WTC11 (cell line): ENCODE measurements around the gene SIKE1. TPM values are rescaled to one million over a fixed set of nuclear protein-coding genes. Genes with fewer than 3 reads are reported as not detected.
A peak's percentile ranks its signal among the peaks of the same experiment; 100 is the strongest.

Experiments
- ATAC-seq: fragments of 200-7000 bp; cut with Tn5 transposase; 2 replicates; pipeline ENCODE4 v1.10.0; 2021; ENCODE audit warnings: mild to moderate bottlenecking, moderate library complexity
- CTCF ChIA-PET: fragments of 300-600 bp; sonication (Branson Sonifier 250); formaldehyde crosslinking; loops from one replicate; lab custom pipeline; 2021; ENCODE audit warnings: antibody characterized with exemption; lab: Charles Lee
- POLR2A ChIA-PET: fragments of 350-600 bp; sonication (Branson Sonifier 250); formaldehyde crosslinking; loops from one replicate; lab custom pipeline; 2021; ENCODE audit warnings: antibody characterized with exemption; lab: Charles Lee
- DNase-seq: peaks from one replicate; pipeline ENCODE4 v3.0.0; 2021; ENCODE audit warnings: low spot score
- H3K27ac Mint-ChIP-seq: 2 replicates; pipeline ENCODE4 v1.8.0; 2021; ENCODE audit warnings: mixed read lengths
- H3K27me3 Mint-ChIP-seq: 2 replicates; pipeline ENCODE4 v1.8.0; 2021; ENCODE audit warnings: low read depth, mild to moderate bottlenecking, moderate library complexity, mixed read lengths
- H3K36me3 Mint-ChIP-seq: 2 replicates; pipeline ENCODE4 v1.8.0; 2021; ENCODE audit warnings: mixed read lengths
- H3K4me1 Mint-ChIP-seq: 2 replicates; pipeline ENCODE4 v1.8.0; 2022; ENCODE audit warnings: mixed read lengths
- H3K4me3 Mint-ChIP-seq: 2 replicates; pipeline ENCODE4 v1.8.0; 2021; ENCODE audit warnings: mild to moderate bottlenecking, moderate library complexity, mixed read lengths
- H3K9me3 Mint-ChIP-seq: 2 replicates; pipeline ENCODE4 v1.8.0; 2021; ENCODE audit warnings: mixed read lengths
- AFF4 ChIP-seq: sonication (generic); formaldehyde crosslinking; IDR thresholded peaks from 2 replicates; pipeline ENCODE4 v1.8.1; 2023; ENCODE audit warnings: mild to moderate bottlenecking, missing genetic modification reagents, borderline replicate concordance
- ATF3 ChIP-seq: sonication (generic); formaldehyde crosslinking; conservative IDR thresholded peaks from 2 replicates; pipeline ENCODE4 v1.8.1; 2022; ENCODE audit warnings: mild to moderate bottlenecking, missing genetic modification reagents
- EMX1 ChIP-seq: fragments of 250-450 bp; sonication (Bioruptor Pico); IDR thresholded peaks from 2 replicates; pipeline ENCODE4 v1.8.0; 2021; ENCODE audit warnings: mild to moderate bottlenecking
- GABPB1 ChIP-seq: sonication (generic); formaldehyde crosslinking; IDR thresholded peaks from 2 replicates; pipeline ENCODE4 v1.8.1; 2023; ENCODE audit warnings: mild to moderate bottlenecking, missing genetic modification reagents
- HMGXB4 ChIP-seq: sonication (generic); formaldehyde crosslinking; IDR thresholded peaks from 2 replicates; pipeline ENCODE4 v1.8.1; 2023; ENCODE audit warnings: mild to moderate bottlenecking, moderate library complexity, missing genetic modification reagents
- KAT7 ChIP-seq: sonication (generic); formaldehyde crosslinking; IDR thresholded peaks from 2 replicates; pipeline ENCODE4 v1.8.1; 2023; ENCODE audit warnings: missing genetic modification reagents, mild to moderate bottlenecking, borderline replicate concordance
- MLX ChIP-seq: sonication (generic); formaldehyde crosslinking; IDR thresholded peaks from 2 replicates; pipeline ENCODE4 v1.8.1; 2023; ENCODE audit warnings: mild to moderate bottlenecking, missing genetic modification reagents, moderate library complexity
- NFYB ChIP-seq: sonication (generic); formaldehyde crosslinking; conservative IDR thresholded peaks from 2 replicates; pipeline ENCODE4 v1.8.0; 2022; ENCODE audit warnings: low read depth, missing genetic modification reagents
- PRDM15 ChIP-seq: sonication (generic); formaldehyde crosslinking; IDR thresholded peaks from 2 replicates; pipeline ENCODE4 v1.8.0; 2022; ENCODE audit warnings: missing genetic modification reagents
- SMAD4 ChIP-seq: sonication (generic); formaldehyde crosslinking; IDR thresholded peaks from 2 replicates; pipeline ENCODE4 v1.8.0; 2022; ENCODE audit warnings: mild to moderate bottlenecking, missing genetic modification reagents
- SOX15 ChIP-seq: fragments of 250-450 bp; sonication (Bioruptor Pico); IDR thresholded peaks from 2 replicates; pipeline ENCODE4 v1.9.0; 2021; ENCODE audit warnings: mild to moderate bottlenecking
- SP1 ChIP-seq: sonication (generic); formaldehyde crosslinking; conservative IDR thresholded peaks from 2 replicates; pipeline ENCODE4 v1.8.1; 2022; ENCODE audit warnings: missing genetic modification reagents
- TCF7 ChIP-seq: sonication (generic); formaldehyde crosslinking; IDR thresholded peaks from 2 replicates; pipeline ENCODE4 v1.8.0; 2022; ENCODE audit warnings: mild to moderate bottlenecking, low read depth, missing genetic modification reagents, moderate library complexity
- TP53 ChIP-seq: sonication (generic); formaldehyde crosslinking; IDR thresholded peaks from 2 replicates; pipeline ENCODE4 v1.8.1; 2023; ENCODE audit warnings: mild to moderate bottlenecking, missing genetic modification reagents
- ZNF232 ChIP-seq: sonication (generic); formaldehyde crosslinking; IDR thresholded peaks from 2 replicates; pipeline ENCODE4 v1.8.0; 2022; ENCODE audit warnings: mild to moderate bottlenecking, missing genetic modification reagents
- ZNF423 ChIP-seq: fragments of 250-450 bp; sonication (Bioruptor Pico); IDR thresholded peaks from 2 replicates; pipeline ENCODE4 v2.1.2; 2022; ENCODE audit warnings: mild to moderate bottlenecking, moderate library complexity
- total RNA-seq: library from RNA; stranded (reverse); gene quantifications from 3 replicates; pipeline ENCODE4 v1.2.3, GENCODE V29; 2021
- TF ChIP-seq, protein P1 (sequence below): sonication (generic); formaldehyde crosslinking; IDR thresholded peaks from 2 replicates; pipeline ENCODE4 v1.8.1; 2023; ENCODE audit warnings: mild to moderate bottlenecking, missing genetic modification reagents
- TF ChIP-seq, protein P2 (sequence below): sonication (generic); formaldehyde crosslinking; IDR thresholded peaks from 2 replicates; pipeline ENCODE4 v1.8.1; 2023; ENCODE audit warnings: mild to moderate bottlenecking, missing genetic modification reagents

Gene SIKE1
- total RNA-seq, 1 experiment from 2014 or later = 68.7 TPM

DNA sequence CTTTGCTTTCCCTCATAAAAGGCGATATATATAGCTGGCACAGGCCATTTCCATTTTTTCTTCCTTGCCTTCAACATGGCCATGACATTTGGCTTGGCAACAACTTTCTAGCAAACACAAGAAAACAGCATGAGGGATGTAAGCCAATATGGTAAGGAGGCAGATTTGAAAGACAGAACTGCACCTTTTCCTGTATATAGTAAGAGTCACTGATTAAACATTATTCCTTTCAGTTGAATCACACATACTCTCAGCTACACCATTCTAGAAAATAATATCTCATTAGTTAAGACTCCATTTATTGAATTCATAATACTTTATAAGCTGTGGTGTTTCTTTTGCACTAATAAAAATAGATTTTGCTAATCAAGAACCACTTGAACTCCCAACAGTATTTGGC is 9.5 kb downstream of the SIKE1 start:
- ATAC-seq = no peak
- Mint-ChIP-seq H3K36me3 (peaks cover 18% of the 10 kb centered on the region), H3K9me3 (no peaks in the 10 kb centered on the region), H3K27me3 (no peaks in the 10 kb centered on the region), H3K27ac (no peak overlapping the region), H3K4me3 (no peak overlapping the region), H3K4me1 (no peaks in the 10 kb centered on the region)
- ChIA-PET POLR2A (no interaction called here), CTCF (no interaction called here)
- no peak for DNase-seq
- TF ChIP-seq PRDM15 = no peak
- no peak for TF ChIP-seq SP1 (CRISPR knock-in tag)
- no peak for TF ChIP-seq SMAD4
- TF ChIP-seq, protein P1, sequence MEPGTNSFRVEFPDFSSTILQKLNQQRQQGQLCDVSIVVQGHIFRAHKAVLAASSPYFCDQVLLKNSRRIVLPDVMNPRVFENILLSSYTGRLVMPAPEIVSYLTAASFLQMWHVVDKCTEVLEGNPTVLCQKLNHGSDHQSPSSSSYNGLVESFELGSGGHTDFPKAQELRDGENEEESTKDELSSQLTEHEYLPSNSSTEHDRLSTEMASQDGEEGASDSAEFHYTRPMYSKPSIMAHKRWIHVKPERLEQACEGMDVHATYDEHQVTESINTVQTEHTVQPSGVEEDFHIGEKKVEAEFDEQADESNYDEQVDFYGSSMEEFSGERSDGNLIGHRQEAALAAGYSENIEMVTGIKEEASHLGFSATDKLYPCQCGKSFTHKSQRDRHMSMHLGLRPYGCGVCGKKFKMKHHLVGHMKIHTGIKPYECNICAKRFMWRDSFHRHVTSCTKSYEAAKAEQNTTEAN (CRISPR knock-in tag) = no peak
- no peak for TF ChIP-seq GABPB1 (CRISPR knock-in tag)
- no peak for TF ChIP-seq TP53
- TF ChIP-seq ATF3 (CRISPR knock-in tag) = no peak
- no peak for TF ChIP-seq SOX15 (CRISPR knock-in tag)
- no peak for TF ChIP-seq AFF4 (CRISPR knock-in tag)
- TF ChIP-seq, protein P2, sequence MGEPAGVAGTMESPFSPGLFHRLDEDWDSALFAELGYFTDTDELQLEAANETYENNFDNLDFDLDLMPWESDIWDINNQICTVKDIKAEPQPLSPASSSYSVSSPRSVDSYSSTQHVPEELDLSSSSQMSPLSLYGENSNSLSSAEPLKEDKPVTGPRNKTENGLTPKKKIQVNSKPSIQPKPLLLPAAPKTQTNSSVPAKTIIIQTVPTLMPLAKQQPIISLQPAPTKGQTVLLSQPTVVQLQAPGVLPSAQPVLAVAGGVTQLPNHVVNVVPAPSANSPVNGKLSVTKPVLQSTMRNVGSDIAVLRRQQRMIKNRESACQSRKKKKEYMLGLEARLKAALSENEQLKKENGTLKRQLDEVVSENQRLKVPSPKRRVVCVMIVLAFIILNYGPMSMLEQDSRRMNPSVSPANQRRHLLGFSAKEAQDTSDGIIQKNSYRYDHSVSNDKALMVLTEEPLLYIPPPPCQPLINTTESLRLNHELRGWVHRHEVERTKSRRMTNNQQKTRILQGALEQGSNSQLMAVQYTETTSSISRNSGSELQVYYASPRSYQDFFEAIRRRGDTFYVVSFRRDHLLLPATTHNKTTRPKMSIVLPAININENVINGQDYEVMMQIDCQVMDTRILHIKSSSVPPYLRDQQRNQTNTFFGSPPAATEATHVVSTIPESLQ (CRISPR knock-in tag) = no peak

DNA sequence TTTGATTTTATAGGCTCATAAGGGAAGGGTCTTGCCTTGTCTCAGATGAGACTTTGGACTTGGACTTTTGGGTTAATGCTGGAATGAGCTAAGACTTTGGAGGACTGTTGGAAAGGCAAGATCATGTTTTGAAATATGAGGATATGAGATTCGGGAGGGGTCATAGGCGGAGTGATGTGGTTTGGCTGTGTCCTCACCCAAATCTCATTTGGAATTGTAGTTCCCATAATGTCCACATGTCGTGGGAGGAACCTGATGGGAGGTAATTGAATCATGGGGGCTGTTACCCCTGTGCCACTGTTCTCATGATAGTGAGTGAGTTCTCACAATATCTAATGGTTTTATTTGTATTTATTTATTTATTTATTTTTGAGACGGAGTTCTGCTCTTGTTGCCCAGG is 15.8 kb downstream of the SIKE1 start:
- Mint-ChIP-seq H3K4me3 (no peak overlapping the region), H3K4me1 (no peaks in the 10 kb centered on the region), H3K27me3 (peaks cover 8% of the 10 kb centered on the region), H3K27ac (no peak overlapping the region), H3K9me3 (peaks cover 13% of the 10 kb centered on the region), H3K36me3 (no peaks in the 10 kb centered on the region)
- ChIA-PET POLR2A (interaction anchor here (0.6 to 1.0 kb wide), 2 partner anchors 16 to 867 kb away, joined by 3 to 5 read pairs; partner anchors contain the start of gene SIKE1), CTCF (interaction anchor here (0.6 to 0.7 kb wide), 4 partner anchors 16 to 1182 kb away, joined by 3 to 5 read pairs (median 3); partner anchors contain the start of gene SIKE1)
- peak; percentile 26; the same call in 1 of the 2 replicates for ATAC-seq
- DNase-seq = no peak
- TF ChIP-seq KAT7 (CRISPR knock-in tag) (no peak), ZNF423 (no peak), NFYB (CRISPR knock-in tag) (no peak), TCF7 (no peak), HMGXB4 (no peak), MLX (CRISPR knock-in tag) (no peak), ZNF232 (no peak), EMX1 (CRISPR knock-in tag) (no peak), TP53 (no peak)
- TF ChIP-seq, all 79 proteins: peak for 0
